GM10847 (cell line): Measurements from ENCODE around the gene TMEM233.

ENCODE experiments used
- POLR2A ChIP-seq: IDR thresholded peaks from 2 replicates; pipeline ENCODE4 v1.6.1; 2011; ENCODE audit not compliant: insufficient read length; ENCODE audit errors: extremely low read depth

The TMEM233 gene

GRCh38 chr12:119683413-119683812, 89.8 kb downstream of the TMEM233 start:
- no peak for TF ChIP-seq POLR2A

GRCh38 chr12:119683816-119684215, 90.2 kb downstream of the TMEM233 start:
- TF ChIP-seq POLR2A: no peak

GRCh38 chr12:119684711-119685369, 91.3 kb downstream of the TMEM233 start:
- no peak for TF ChIP-seq POLR2A

GRCh38 chr12:119685375-119685774, 91.8 kb downstream of the TMEM233 start:
- TF ChIP-seq POLR2A: no peak

- TF ChIP-seq POLR2A: no peak
Observed at GRCh38 chr12:119686355-119686754, 92.8 kb downstream of the TMEM233 start.

- TF ChIP-seq POLR2A: no peak
Observed at GRCh38 chr12:119686776-119687175, 93.2 kb downstream of the TMEM233 start.

GRCh38 chr12:119687406-119687805, 93.8 kb downstream of the TMEM233 start:
- TF ChIP-seq POLR2A: no peak

- no peak for TF ChIP-seq POLR2A
Observed at GRCh38 chr12:119687879-119688278, 94.3 kb downstream of the TMEM233 start.

- no peak for TF ChIP-seq POLR2A
Observed at GRCh38 chr12:119689935-119690500, 96.4 kb downstream of the TMEM233 start.

GRCh38 chr12:119691202-119691810, 97.7 kb downstream of the TMEM233 start:
- TF ChIP-seq POLR2A: no peak

- TF ChIP-seq POLR2A: no peak
Observed at GRCh38 chr12:119692410-119692809, 98.8 kb downstream of the TMEM233 start.
